Stomach (tissue), 9 donors: Measurements from ENCODE around the gene C1orf52. TPM values are rescaled to one million over a fixed set of nuclear protein-coding genes. Genes with fewer than 3 reads are reported as not detected.
A peak's percentile ranks its signal among the peaks of the same experiment; 100 is the strongest.

Experiments used
- DNase-seq, 2 donors: peaks; one replicate each; pipeline versions ENCODE4 v3.0.0 to v3.0.0-alpha.2; 2013 to 2019
- H3K27ac ChIP-seq, 5 donors: fragments of 200-600 bp in 4 of 5; sonication (generic) in 4 of 5; one replicate each; pipeline ENCODE4 v1.5.1; 2013 to 2019; ENCODE audit warnings: mild to moderate bottlenecking in 1 of 5, moderate library complexity in 1 of 5
- H3K27me3 ChIP-seq, 3 donors: fragments of 200-600 bp; sonication (generic); one replicate each; pipeline ENCODE4 v1.5.1; 2017 to 2019; ENCODE audit warnings: mixed run types in 1 of 3
- H3K36me3 ChIP-seq, 4 donors: fragments of 200-600 bp; sonication (generic); 1 replicate in 3 of 4; 2 replicates in 1 of 4; pipeline ENCODE4 v1.5.1; 2016 to 2019
- H3K4me1 ChIP-seq, 4 donors: fragments of 200-600 bp; sonication (generic); one replicate each; pipeline ENCODE4 v1.5.1; 2016 to 2019
- H3K4me3 ChIP-seq, 4 donors: fragments of 200-600 bp; sonication (generic) in 3 of 4; one replicate each; pipeline ENCODE4 v1.5.1; 2016 to 2019; ENCODE audit warnings: mild to moderate bottlenecking in 1 of 4
- H3K9me3 ChIP-seq, 4 donors: fragments of 200-600 bp; sonication (generic); one replicate each; pipeline ENCODE4 v1.5.1; 2016 to 2019
- EP300 ChIP-seq: sonication (generic); formaldehyde crosslinking; IDR thresholded peaks from one replicate; pipeline ENCODE4 v1.6.1; 2017; ENCODE audit warnings: antibody characterized with exemption
- POLR2A ChIP-seq, 4 donors: fragments of 450-650 bp; IDR thresholded peaks; one replicate each; pipeline ENCODE4 v1.6.1; 2016; ENCODE audit warnings: antibody characterized with exemption in 4 of 4, control low read depth in 2 of 4, mild to moderate bottlenecking in 1 of 4, moderate library complexity in 1 of 4
- POLR2AphosphoS5 ChIP-seq, 3 donors: sonication (generic); formaldehyde crosslinking; IDR thresholded peaks; one replicate each; pipeline ENCODE4 v1.6.1; 2016; ENCODE audit warnings: antibody characterized with exemption in 3 of 3
- whole genome bisulfite sequencing, 5 donors: extraction: QIAGEN DNeasy Blood & Tissue Kit in 3 of 5; methylation state at CpG; one replicate each; pipeline versions ENCODE4 v1.1.5 to v1.1.7; 2013 to 2018; 5-methylcytosine and 5-hydroxymethylcytosine counted together
- intact Hi-C: fragments of 100-400 bp; cut with DNase I; formaldehyde crosslinking; loops from one replicate; pipeline ENCODE4 v1.15.1; 2023; ENCODE audit warnings: low total_unique reads
- polyA plus RNA-seq, 3 donors: library from polyadenylated mRNA; stranded (reverse); fragments of 200-250 nt; gene quantifications; one replicate each; pipeline ENCODE4 v1.2.3, GENCODE V29; 2013
- total RNA-seq, 5 donors: library from RNA; depleted of rRNA; stranded (reverse); fragments of >200 nt; gene quantifications; one replicate each; pipeline versions ENCODE4 v1.1.0 to v1.2.3, GENCODE V29; 2014 to 2016
- TF ChIP-seq, protein P1 (sequence below), 7 experiments: fragments of 450-650 bp in 4 of 7; fragments of 200-600 bp in 3 of 7; sonication (generic) in 3 of 7; IDR thresholded peaks; one replicate each; pipeline ENCODE4 v1.5.1; 2016 to 2019; ENCODE audit warnings: antibody characterized with exemption in 7 of 7, control low read depth in 2 of 7, mild to moderate bottlenecking in 1 of 7
- donor health status: healthy with polysubstance abuse.
- donor health status: Bipolar disorder and iron deficiency.
- donor health status: healthy.

The C1orf52 gene
- total and polyA plus RNA-seq, 8 donors = 5.8 to 39.3 (median 14.4) TPM

- H3K27ac ChIP-seq = peak overlapping the region in 3 of 5 donors; percentile 62 to 70 (median 66)
- intact Hi-C loops = no loop called here
- no peaks in the 10 kb centered on the region for H3K36me3 ChIP-seq
- H3K27me3 ChIP-seq = no peaks in the 10 kb centered on the region
- TF ChIP-seq POLR2AphosphoS5 (IDR thresholded peaks at IDR 0.05) (no peak), POLR2A (IDR thresholded peaks at IDR 0.05) (no peak), EP300 (no peak)
- TF ChIP-seq, protein P1, sequence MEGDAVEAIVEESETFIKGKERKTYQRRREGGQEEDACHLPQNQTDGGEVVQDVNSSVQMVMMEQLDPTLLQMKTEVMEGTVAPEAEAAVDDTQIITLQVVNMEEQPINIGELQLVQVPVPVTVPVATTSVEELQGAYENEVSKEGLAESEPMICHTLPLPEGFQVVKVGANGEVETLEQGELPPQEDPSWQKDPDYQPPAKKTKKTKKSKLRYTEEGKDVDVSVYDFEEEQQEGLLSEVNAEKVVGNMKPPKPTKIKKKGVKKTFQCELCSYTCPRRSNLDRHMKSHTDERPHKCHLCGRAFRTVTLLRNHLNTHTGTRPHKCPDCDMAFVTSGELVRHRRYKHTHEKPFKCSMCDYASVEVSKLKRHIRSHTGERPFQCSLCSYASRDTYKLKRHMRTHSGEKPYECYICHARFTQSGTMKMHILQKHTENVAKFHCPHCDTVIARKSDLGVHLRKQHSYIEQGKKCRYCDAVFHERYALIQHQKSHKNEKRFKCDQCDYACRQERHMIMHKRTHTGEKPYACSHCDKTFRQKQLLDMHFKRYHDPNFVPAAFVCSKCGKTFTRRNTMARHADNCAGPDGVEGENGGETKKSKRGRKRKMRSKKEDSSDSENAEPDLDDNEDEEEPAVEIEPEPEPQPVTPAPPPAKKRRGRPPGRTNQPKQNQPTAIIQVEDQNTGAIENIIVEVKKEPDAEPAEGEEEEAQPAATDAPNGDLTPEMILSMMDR (IDR thresholded peaks at IDR 0.05) = no peak
- no peaks in the 10 kb centered on the region for H3K9me3 ChIP-seq
- H3K4me1 ChIP-seq = peaks cover 21 to 65% (median 39%) of the 10 kb centered on the region in 4 donors
- no peak overlapping the region for H3K4me3 ChIP-seq
- no peak for DNase-seq
These were observed 35.2 kb downstream of the C1orf52 start for GRCh38 chr1:85224295-85224694.

- DNase-seq = no peak
- Histone ChIP-seq H3K27ac (peak overlapping the region in 1 of 5 donors; percentile 41), H3K4me1 (peaks cover 20 to 57% (median 35%) of the 10 kb centered on the region in 4 donors), H3K36me3 (no peaks in the 10 kb centered on the region), H3K4me3 (no peak overlapping the region), H3K27me3 (no peaks in the 10 kb centered on the region), H3K9me3 (no peaks in the 10 kb centered on the region)
- intact Hi-C loops = no loop called here
- 67 to 78% (median 70%) methylated on average over 5 of the region's 5 CpGs for WGBS, 5 donors
- TF ChIP-seq POLR2A (IDR thresholded peaks at IDR 0.05) = no peak
- TF ChIP-seq, protein P1 (IDR thresholded peaks at IDR 0.05) = no peak
- TF ChIP-seq EP300 = no peak
- TF ChIP-seq POLR2AphosphoS5 (IDR thresholded peaks at IDR 0.05) = no peak
These were observed 36.1 kb downstream of the C1orf52 start for GRCh38 chr1:85223334-85223733.

- H3K36me3 ChIP-seq = no peaks in the 10 kb centered on the region
- no peaks in the 10 kb centered on the region for H3K9me3 ChIP-seq
- TF ChIP-seq EP300 = peak; percentile 71
- TF ChIP-seq POLR2AphosphoS5 (IDR thresholded peaks at IDR 0.05) = peak in 1 of 3 donors; percentile 46
- no peak for TF ChIP-seq POLR2A (IDR thresholded peaks at IDR 0.05)
- TF ChIP-seq, protein P1 (IDR thresholded peaks at IDR 0.05) = no peak
- peaks cover 16 to 51% (median 29%) of the 10 kb centered on the region in 4 donors for H3K4me1 ChIP-seq
- peak overlapping the region in 4 of 5 donors; percentile 8 to 61 (median 27) for H3K27ac ChIP-seq
- 24 to 37% (median 27%) methylated on average over 7 of the region's 7 CpGs for WGBS, 5 donors
- no peaks in the 10 kb centered on the region for H3K27me3 ChIP-seq
- DNase-seq = peak in 1 of 2 donors; percentile 82
- intact Hi-C loops = no loop called here
- no peak overlapping the region for H3K4me3 ChIP-seq
These were observed 38.7 kb downstream of the C1orf52 start for GRCh38 chr1:85220756-85221201.

DNA sequence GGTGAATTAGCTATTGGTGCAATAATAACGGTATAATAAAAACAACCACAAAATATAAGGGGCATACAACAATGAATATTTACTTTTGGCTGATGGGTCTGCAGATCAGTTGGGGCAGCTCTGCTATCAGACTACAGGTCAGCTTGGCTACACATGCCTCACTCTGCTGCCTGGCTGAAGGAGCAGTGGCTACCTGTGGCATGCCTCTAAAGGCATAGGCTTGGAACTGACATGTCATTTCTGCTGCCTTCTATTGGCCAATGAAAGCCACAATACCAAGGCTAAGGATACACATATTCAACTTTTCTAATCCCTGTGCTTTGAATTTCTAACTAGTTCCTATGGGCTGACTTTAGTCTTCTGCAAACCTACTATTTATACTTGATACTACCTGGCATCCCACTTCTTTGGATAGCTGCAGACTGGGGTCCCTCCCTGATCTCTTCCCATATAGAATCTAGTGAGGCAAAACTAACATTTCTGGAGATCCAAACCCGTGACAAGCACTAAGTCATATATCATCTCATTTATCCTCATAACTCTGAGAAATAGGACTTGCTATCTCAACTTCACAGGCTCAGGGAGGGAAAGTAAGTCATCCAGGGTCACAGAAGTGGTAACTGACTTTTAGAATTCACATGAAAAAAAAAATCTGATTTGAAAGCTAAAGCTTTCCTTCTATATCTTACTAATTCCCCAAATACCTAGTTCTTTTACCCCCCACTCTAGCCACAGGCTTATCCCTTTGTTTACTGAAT, 39.4 kb downstream of the C1orf52 start:
- no peak for TF ChIP-seq EP300
- TF ChIP-seq POLR2AphosphoS5 (IDR thresholded peaks at IDR 0.05) = no peak
- Histone ChIP-seq H3K27ac (peak overlapping the region in 4 of 5 donors; percentile 8 to 61 (median 27)), H3K4me3 (no peak overlapping the region), H3K36me3 (no peaks in the 10 kb centered on the region), H3K9me3 (no peaks in the 10 kb centered on the region), H3K4me1 (peaks cover 11 to 43% (median 22%) of the 10 kb centered on the region in 4 donors), H3K27me3 (no peaks in the 10 kb centered on the region)
- WGBS, 5 donors = 82 to 89% (median 84%) methylated on average over 2 of the region's 2 CpGs
- DNase-seq = no peak
- intact Hi-C loops = no loop called here

- intact Hi-C loops = no loop called here
- no peak for DNase-seq
- no peak overlapping the region for H3K27ac ChIP-seq
- no peaks in the 10 kb centered on the region for H3K9me3 ChIP-seq
- no peak overlapping the region for H3K4me3 ChIP-seq
- H3K27me3 ChIP-seq = no peaks in the 10 kb centered on the region
- H3K36me3 ChIP-seq = no peaks in the 10 kb centered on the region
- peaks cover 0 to 20% (median 6%) of the 10 kb centered on the region in 4 donors for H3K4me1 ChIP-seq
- TF ChIP-seq, protein P1 (IDR thresholded peaks at IDR 0.05) = no peak
- TF ChIP-seq POLR2A (IDR thresholded peaks at IDR 0.05) (no peak), POLR2AphosphoS5 (IDR thresholded peaks at IDR 0.05) (no peak), EP300 (no peak)
These were observed 42.8 kb downstream of the C1orf52 start for GRCh38 chr1:85216697-85217096.
